ENCODE data around the gene ME3.

ME3 gene

GRCh38 chr11:86553265-86553664 lies 119.2 kb downstream of the ME3 start:
- Histone ChIP-seq H3K9me2 (replicated peaks; ENCODE audit: insufficient read depth, low read length) (no peaks in the 10 kb centered on the region), H3K4me2 (ENCODE audit: low read depth, low read length) (no peak overlapping the region), H3K9ac (ENCODE audit: low read length) (no peak overlapping the region), H3K36me3 (replicated peaks; ENCODE audit: insufficient read depth, low read length) (no peaks in the 10 kb centered on the region), H3K4me1 (ENCODE audit: low read length) (peaks cover 4% of the 10 kb centered on the region; the same call in 1 of the 2 replicates), H3K9me3 (replicated peaks; ENCODE audit: insufficient read depth, low read length) (no peaks in the 10 kb centered on the region), H4K20me1 (ENCODE audit: insufficient read depth, low read length) (no peaks in the 10 kb centered on the region), H3K27me3 (replicated peaks; ENCODE audit: insufficient read depth, low read length) (no peaks in the 10 kb centered on the region), H3K27ac (ENCODE audit: low read length) (no peak overlapping the region), H2AFZ (ENCODE audit: low read length) (no peak overlapping the region), H3K79me2 (ENCODE audit: low read length) (no peaks in the 10 kb centered on the region), H3F3A (ENCODE audit: insufficient read depth, low read length) (no peaks in the 10 kb centered on the region; the same call in 1 of the 2 replicates), H3K4me3 (ENCODE audit: low read length) (no peak overlapping the region)
- no peak for DNase-seq
- no peak for TF ChIP-seq CTCF (IDR thresholded peaks at IDR 0.05; ENCODE audit: low read length)
- no peak for TF ChIP-seq EZH2 (optimal IDR thresholded peaks at IDR 0.05; ENCODE audit: low read depth, low read length)
- TF ChIP-seq EZH2phosphoT487 (IDR thresholded peaks at IDR 0.05; ENCODE audit: low read length), result no peak

GRCh38 chr11:86551288-86552092 lies 120.9 kb downstream of the ME3 start:
- H3K79me2 ChIP-seq (ENCODE audit: low read length), result no peaks in the 10 kb centered on the region
- TF ChIP-seq CTCF (IDR thresholded peaks at IDR 0.05; ENCODE audit: low read length) (no peak), EZH2 (optimal IDR thresholded peaks at IDR 0.05; ENCODE audit: low read depth, low read length) (no peak), EZH2phosphoT487 (IDR thresholded peaks at IDR 0.05; ENCODE audit: low read length) (no peak)
- H3K4me2 ChIP-seq (ENCODE audit: low read depth, low read length), result peak overlapping the region; percentile 23; the same call in 1 of the 2 replicates
- H3K27me3 ChIP-seq (replicated peaks; ENCODE audit: insufficient read depth, low read length), result no peaks in the 10 kb centered on the region
- peak; percentile 52 for DNase-seq
- H2AFZ ChIP-seq (ENCODE audit: low read length), result no peak overlapping the region
- H3K9me2 ChIP-seq (replicated peaks; ENCODE audit: insufficient read depth, low read length), result no peaks in the 10 kb centered on the region
- peak overlapping the region; percentile 7; the same call in 1 of the 2 replicates for H3K27ac ChIP-seq (ENCODE audit: low read length)
- H3K4me1 ChIP-seq (ENCODE audit: low read length), result peaks cover 4% of the 10 kb centered on the region; the same call in 1 of the 2 replicates
- H4K20me1 ChIP-seq (ENCODE audit: insufficient read depth, low read length), result no peaks in the 10 kb centered on the region
- H3K9ac ChIP-seq (ENCODE audit: low read length), result no peak overlapping the region
- no peaks in the 10 kb centered on the region for H3K9me3 ChIP-seq (replicated peaks; ENCODE audit: insufficient read depth, low read length)
- H3K36me3 ChIP-seq (replicated peaks; ENCODE audit: insufficient read depth, low read length), result no peaks in the 10 kb centered on the region
- no peak overlapping the region for H3K4me3 ChIP-seq (ENCODE audit: low read length)
- no peaks in the 10 kb centered on the region; the same call in 1 of the 2 replicates for H3F3A ChIP-seq (ENCODE audit: insufficient read depth, low read length)

- Histone ChIP-seq H3K27me3 (replicated peaks; ENCODE audit: insufficient read depth, low read length) (no peaks in the 10 kb centered on the region), H3K9ac (ENCODE audit: low read length) (no peak overlapping the region), H4K20me1 (ENCODE audit: insufficient read depth, low read length) (no peaks in the 10 kb centered on the region), H3K4me2 (ENCODE audit: low read depth, low read length) (no peak overlapping the region), H3K36me3 (replicated peaks; ENCODE audit: insufficient read depth, low read length) (no peaks in the 10 kb centered on the region), H3K4me1 (ENCODE audit: low read length) (peaks cover 4% of the 10 kb centered on the region; the same call in 1 of the 2 replicates), H3K4me3 (ENCODE audit: low read length) (no peak overlapping the region), H2AFZ (ENCODE audit: low read length) (no peak overlapping the region), H3K79me2 (ENCODE audit: low read length) (no peaks in the 10 kb centered on the region), H3F3A (ENCODE audit: insufficient read depth, low read length) (no peaks in the 10 kb centered on the region; the same call in 1 of the 2 replicates), H3K9me3 (replicated peaks; ENCODE audit: insufficient read depth, low read length) (no peaks in the 10 kb centered on the region), H3K27ac (ENCODE audit: low read length) (no peak overlapping the region), H3K9me2 (replicated peaks; ENCODE audit: insufficient read depth, low read length) (no peaks in the 10 kb centered on the region)
- no peak for DNase-seq
- TF ChIP-seq CTCF (IDR thresholded peaks at IDR 0.05; ENCODE audit: low read length), result no peak
- TF ChIP-seq EZH2 (optimal IDR thresholded peaks at IDR 0.05; ENCODE audit: low read depth, low read length), result no peak
- TF ChIP-seq EZH2phosphoT487 (IDR thresholded peaks at IDR 0.05; ENCODE audit: low read length), result no peak
These were observed 121.7 kb downstream of the ME3 start for GRCh38 chr11:86550757-86551156.

Data from MM.1S (cell line).